Measurements from ENCODE around the gene LRRN4CL. TPM values are rescaled to one million over a fixed set of nuclear protein-coding genes. Genes with fewer than 3 reads are reported as not detected.

LRRN4CL gene
- total and polyA plus RNA-seq, 3 experiments from 2014 or later = 0.11 to 0.22 TPM; not detected in 1

DNA sequence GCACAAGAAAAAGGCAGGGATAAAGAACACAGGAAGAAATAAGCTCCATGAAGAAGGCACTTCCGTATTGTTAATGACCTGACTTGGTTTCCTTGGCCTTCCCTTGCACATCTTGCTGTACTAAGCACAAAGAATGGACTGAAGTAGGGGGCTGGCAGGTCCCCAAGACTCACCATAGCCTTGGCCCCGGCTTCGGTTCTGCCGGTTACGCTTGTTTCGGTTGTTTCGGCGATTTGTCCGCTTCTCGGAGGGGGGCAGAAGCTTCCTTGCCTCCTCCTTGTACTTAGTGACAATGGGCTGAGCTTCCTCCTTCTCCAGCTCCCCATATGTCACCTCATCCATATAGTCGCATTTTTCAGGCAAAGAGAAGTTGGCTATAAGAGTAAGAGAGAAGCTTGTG is 27.5 kb upstream of the LRRN4CL start:
- DNase-seq = no peak
- Mint-ChIP-seq H3K27me3 (no peaks in the 10 kb centered on the region), H3K4me3 (no peak overlapping the region), H3K9me3 (no peaks in the 10 kb centered on the region), H3K36me3 (peaks cover 28 to 94% (median 32%) of the 10 kb centered on the region in 3 donors), H3K4me1 (peaks cover 32 to 67% (median 48%) of the 10 kb centered on the region in 3 donors), H3K27ac (peak overlapping the region in 4 of 8 donors; percentile 15 to 84 (median 39))
- Histone ChIP-seq H3K27me3 (ENCODE audit: insufficient read depth, low read length, poor library complexity, severe bottlenecking) (no peaks in the 10 kb centered on the region), H3K27ac (ENCODE audit: low read depth, low read length) (no peak overlapping the region), H3K4me1 (ENCODE audit: insufficient read depth, low read length) (peaks cover 4% of the 10 kb centered on the region), H3K9me3 (ENCODE audit: low read length) (no peaks in the 10 kb centered on the region), H3K36me3 (ENCODE audit: insufficient read depth, low read length) (peaks cover 76% of the 10 kb centered on the region), H3K4me3 (ENCODE audit: low read length) (no peak overlapping the region)
- CTCF ChIA-PET = interaction anchor here (2.3 kb wide), 1 partner anchor 10 kb away, joined by 7 read pairs; the partner anchor contains the start of gene HNRNPUL2
- POLR2A ChIA-PET = interaction anchor here (1.1 kb wide), 1 partner anchor 10 kb away, joined by 3 read pairs; the partner anchor contains the start of gene HNRNPUL2

DNA sequence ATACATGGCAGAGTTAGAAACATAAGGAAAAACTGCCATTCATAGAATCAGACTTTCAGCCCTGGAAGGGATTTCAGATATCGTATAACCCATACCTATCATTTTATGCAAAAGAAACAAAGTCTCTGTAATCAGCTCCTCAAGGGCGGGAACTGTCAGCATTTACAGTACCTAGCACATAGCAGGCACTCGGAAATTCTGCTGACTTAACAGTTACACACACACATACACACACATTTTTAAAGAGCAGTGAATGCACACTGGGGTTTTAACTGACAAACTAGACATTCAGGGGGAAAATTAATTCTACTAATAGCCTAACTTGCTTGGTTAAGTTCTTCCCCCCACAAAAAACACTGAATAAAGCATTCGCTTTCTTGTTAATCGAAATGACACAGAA is 26.9 kb upstream of the LRRN4CL start:
- no peaks in the 10 kb centered on the region for H3K27me3 Mint-ChIP-seq
- no peak for DNase-seq
- H3K4me3 ChIP-seq (ENCODE audit: low read length) = no peak overlapping the region
- ChIA-PET CTCF (interaction anchor here (1.3 to 2.3 kb wide), 2 partner anchors 8 to 11 kb away, joined by 3 to 7 read pairs; partner anchors contain the start of gene HNRNPUL2), POLR2A (interaction anchor here (1.1 to 1.2 kb wide), 2 partner anchors 11 to 44 kb away, joined by 3 read pairs; partner anchors contain the start of genes HNRNPUL2 and LBHD1)
- H3K36me3 ChIP-seq (ENCODE audit: insufficient read depth, low read length) = peaks cover 76% of the 10 kb centered on the region
- H3K9me3 Mint-ChIP-seq = no peaks in the 10 kb centered on the region
- peaks cover 28 to 93% (median 29%) of the 10 kb centered on the region in 3 donors for H3K36me3 Mint-ChIP-seq
- H3K9me3 ChIP-seq (ENCODE audit: low read length) = no peaks in the 10 kb centered on the region
- no peak overlapping the region for H3K27ac ChIP-seq (ENCODE audit: low read depth, low read length)
- H3K27ac Mint-ChIP-seq = peak overlapping the region in 4 of 8 donors; percentile 23 to 45 (median 26)
- peaks cover 4% of the 10 kb centered on the region for H3K4me1 ChIP-seq (ENCODE audit: insufficient read depth, low read length)
- no peaks in the 10 kb centered on the region for H3K27me3 ChIP-seq (ENCODE audit: insufficient read depth, low read length, poor library complexity, severe bottlenecking)
- H3K4me1 Mint-ChIP-seq = peaks cover 31 to 61% (median 42%) of the 10 kb centered on the region in 3 donors
- no peak overlapping the region for H3K4me3 Mint-ChIP-seq

DNA sequence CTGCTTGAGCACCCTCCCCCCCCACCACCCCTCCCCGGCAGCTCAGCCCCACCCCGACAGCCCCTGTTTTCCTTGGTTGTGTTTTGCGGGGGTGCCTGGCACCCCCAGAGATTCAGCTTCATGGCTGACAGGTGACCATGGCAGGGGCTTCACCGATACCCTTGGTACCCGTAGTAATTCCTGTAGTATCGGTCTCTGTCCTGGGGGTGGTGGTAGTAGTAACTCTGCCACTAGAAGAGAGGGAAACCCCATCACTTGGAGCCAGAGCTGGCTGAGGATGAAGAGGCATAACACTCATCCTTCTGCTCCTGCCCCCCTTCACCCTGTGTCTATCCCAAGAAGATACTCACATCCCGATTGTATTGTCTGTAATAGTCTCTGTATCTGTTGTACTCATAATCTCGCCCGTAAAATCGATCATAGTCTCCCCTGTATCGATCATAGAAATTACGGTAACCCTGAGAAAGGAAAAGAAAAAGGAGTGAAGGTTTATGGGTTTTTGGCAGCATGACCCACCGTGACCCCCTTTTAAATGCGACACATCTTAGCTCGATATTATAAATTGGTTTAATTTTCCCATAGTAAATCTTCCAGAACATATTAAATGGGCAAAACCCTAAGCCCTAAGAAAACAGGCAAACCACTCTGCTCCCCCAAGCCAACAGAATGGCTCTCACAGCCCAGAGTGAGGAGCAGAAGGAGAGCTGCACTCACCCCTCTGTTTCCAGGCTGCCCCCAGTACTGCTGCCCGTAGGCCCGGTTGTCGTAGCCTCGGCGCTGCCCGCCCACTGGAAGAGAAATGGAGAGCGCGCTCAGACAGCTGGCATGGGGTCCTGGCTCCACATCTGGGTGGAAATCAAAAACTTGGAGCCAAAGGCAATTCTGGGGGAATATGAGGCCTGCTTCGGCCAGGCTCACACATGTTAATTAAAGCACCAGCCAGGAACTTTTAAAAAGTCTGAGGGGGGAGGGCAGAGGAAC is 26.1 kb upstream of the LRRN4CL start:
- H3K27ac Mint-ChIP-seq = peak overlapping the region in 7 of 8 donors; percentile 30 to 87 (median 57)
- peaks cover 23 to 90% (median 25%) of the 10 kb centered on the region in 3 donors for H3K36me3 Mint-ChIP-seq
- Histone ChIP-seq H3K9me3 (ENCODE audit: low read length) (no peaks in the 10 kb centered on the region), H3K27me3 (ENCODE audit: insufficient read depth, low read length, poor library complexity, severe bottlenecking) (no peaks in the 10 kb centered on the region), H3K4me3 (ENCODE audit: low read length) (no peak overlapping the region), H3K4me1 (ENCODE audit: insufficient read depth, low read length) (peaks cover 7% of the 10 kb centered on the region), H3K27ac (ENCODE audit: low read depth, low read length) (no peak overlapping the region), H3K36me3 (ENCODE audit: insufficient read depth, low read length) (peaks cover 69% of the 10 kb centered on the region)
- H3K27me3 Mint-ChIP-seq = no peaks in the 10 kb centered on the region
- no peak for DNase-seq
- ChIA-PET CTCF (interaction anchor here (1.3 to 2.3 kb wide), 2 partner anchors 9 to 12 kb away, joined by 3 to 7 read pairs; partner anchors contain the start of gene HNRNPUL2), POLR2A (interaction anchor here (1.2 to 1.7 kb wide), 2 partner anchors 12 to 43 kb away, joined by 3 to 6 read pairs; partner anchors contain the start of genes HNRNPUL2 and LBHD1)
- H3K4me1 Mint-ChIP-seq = peaks cover 29 to 56% (median 38%) of the 10 kb centered on the region in 3 donors
- no peaks in the 10 kb centered on the region for H3K9me3 Mint-ChIP-seq
- H3K4me3 Mint-ChIP-seq = peak overlapping the region in 1 of 7 donors; percentile 50

DNA sequence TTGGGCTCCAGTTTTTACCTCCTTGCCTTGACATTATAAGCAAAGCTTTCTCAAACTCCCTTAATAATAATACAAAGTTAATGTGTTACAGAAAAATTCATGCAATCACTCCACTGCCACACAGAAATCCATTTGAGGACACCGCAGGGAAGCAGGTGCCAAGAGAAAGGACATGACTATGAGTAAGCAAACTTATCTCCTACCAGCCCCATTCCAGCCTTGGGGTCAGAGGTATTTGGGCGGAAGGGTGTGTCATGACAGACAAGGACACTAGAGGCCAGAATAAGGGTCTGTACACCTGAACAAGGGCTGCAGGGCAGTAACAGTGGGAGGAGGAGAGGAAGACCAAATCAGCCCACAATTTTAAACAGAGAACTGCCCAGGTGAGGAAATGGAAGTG is 24.0 kb upstream of the LRRN4CL start:
- H3K27ac ChIP-seq (ENCODE audit: low read depth, low read length) = no peak overlapping the region
- Mint-ChIP-seq H3K36me3 (peaks cover 13 to 84% (median 18%) of the 10 kb centered on the region in 3 donors), H3K9me3 (no peaks in the 10 kb centered on the region)

DNA sequence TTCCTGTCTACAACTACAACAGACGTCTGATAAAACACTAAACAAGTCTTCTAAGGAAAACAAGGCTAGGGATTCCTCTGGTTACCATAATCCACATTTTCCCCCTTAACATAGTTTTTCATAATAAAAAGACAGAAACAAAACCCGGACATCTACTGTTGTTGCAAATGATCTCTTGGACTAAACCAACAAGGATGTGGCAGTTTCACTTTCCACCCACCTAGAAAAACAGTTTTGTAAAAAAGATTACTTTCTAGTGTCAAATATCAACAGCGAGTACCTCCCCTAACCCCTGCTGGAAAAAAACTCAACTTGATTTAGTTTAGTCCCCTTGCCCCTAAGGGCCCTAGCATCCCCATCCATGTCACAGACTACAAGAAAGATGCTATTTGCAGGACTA is 23.5 kb upstream of the LRRN4CL start:
- CTCF ChIA-PET = interaction anchor here (1.4 kb wide), 1 partner anchor 48 kb away, joined by 3 read pairs; the partner anchor contains the start of genes C11orf98 and CSKMT
- DNase-seq = no peak
- H3K4me3 ChIP-seq (ENCODE audit: low read length) = no peak overlapping the region
- Mint-ChIP-seq H3K27ac (peak overlapping the region in 7 of 8 donors; percentile 13 to 81 (median 61)), H3K36me3 (peaks cover 8 to 80% (median 14%) of the 10 kb centered on the region in 3 donors), H3K4me3 (peak overlapping the region in 2 of 7 donors; percentile 23 to 57), H3K9me3 (no peaks in the 10 kb centered on the region), H3K27me3 (no peaks in the 10 kb centered on the region), H3K4me1 (peaks cover 41 to 63% (median 42%) of the 10 kb centered on the region in 3 donors)
- H3K9me3 ChIP-seq (ENCODE audit: low read length) = no peaks in the 10 kb centered on the region
- POLR2A ChIA-PET = interaction anchor here (0.6 kb wide), 1 partner anchor 29 kb away, joined by 3 read pairs; no protein-coding TSS in a partner anchor
- peaks cover 24% of the 10 kb centered on the region for H3K4me1 ChIP-seq (ENCODE audit: insufficient read depth, low read length)
- no peaks in the 10 kb centered on the region for H3K27me3 ChIP-seq (ENCODE audit: insufficient read depth, low read length, poor library complexity, severe bottlenecking)
- H3K27ac ChIP-seq (ENCODE audit: low read depth, low read length) = no peak overlapping the region
- peaks cover 51% of the 10 kb centered on the region for H3K36me3 ChIP-seq (ENCODE audit: insufficient read depth, low read length)

More for the DNA sequence above, 24.0 kb upstream of the LRRN4CL start:
- no peak overlapping the region for H3K4me3 ChIP-seq (ENCODE audit: low read length)
- no peaks in the 10 kb centered on the region for H3K27me3 Mint-ChIP-seq
- CTCF ChIA-PET = interaction anchor here (1.1 to 1.4 kb wide), 2 partner anchors 48 to 121 kb away, joined by 3 read pairs; partner anchors contain the start of genes C11orf98 and CSKMT
- H3K4me1 ChIP-seq (ENCODE audit: insufficient read depth, low read length) = peaks cover 19% of the 10 kb centered on the region
- POLR2A ChIA-PET = interaction anchor here (0.6 kb wide), 1 partner anchor 30 kb away, joined by 3 read pairs; no protein-coding TSS in a partner anchor
- H3K9me3 ChIP-seq (ENCODE audit: low read length) = no peaks in the 10 kb centered on the region
- DNase-seq = no peak
- peaks cover 40 to 62% (median 44%) of the 10 kb centered on the region in 3 donors for H3K4me1 Mint-ChIP-seq
- no peak overlapping the region for H3K4me3 Mint-ChIP-seq
- H3K27ac Mint-ChIP-seq = peak overlapping the region in 6 of 8 donors; percentile 13 to 75 (median 58)
- no peaks in the 10 kb centered on the region for H3K27me3 ChIP-seq (ENCODE audit: insufficient read depth, low read length, poor library complexity, severe bottlenecking)
- peaks cover 56% of the 10 kb centered on the region for H3K36me3 ChIP-seq (ENCODE audit: insufficient read depth, low read length)

DNA sequence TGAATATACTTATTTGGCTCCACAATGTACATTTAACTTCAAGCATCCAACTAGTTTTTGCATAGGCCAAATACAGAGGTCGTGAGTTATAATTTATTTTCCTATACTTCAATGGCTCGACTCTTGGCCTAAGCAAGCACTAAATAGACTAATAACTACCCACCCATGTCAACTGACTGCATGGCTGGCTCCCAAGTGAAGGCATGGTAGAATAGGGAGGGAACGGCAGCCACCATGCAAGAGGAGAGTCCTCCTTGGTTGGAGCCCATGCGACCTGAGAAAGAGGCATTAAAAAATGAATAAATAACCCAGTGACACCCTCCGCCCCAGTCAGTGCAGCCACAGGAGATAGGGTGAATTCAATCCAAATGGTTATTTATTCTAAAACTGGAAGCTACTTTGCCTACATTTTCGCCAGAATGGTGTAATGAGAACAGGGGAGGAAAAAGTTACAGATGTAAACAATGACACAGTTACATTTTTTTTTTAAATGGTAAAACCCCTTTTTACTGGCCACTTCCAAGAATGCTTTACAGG is 23.0 kb upstream of the LRRN4CL start:
- Mint-ChIP-seq H3K9me3 (no peaks in the 10 kb centered on the region), H3K4me3 (peak overlapping the region in 2 of 7 donors; percentile 23 to 57), H3K27me3 (no peaks in the 10 kb centered on the region), H3K4me1 (peaks cover 43 to 63% (median 43%) of the 10 kb centered on the region in 3 donors), H3K36me3 (peaks cover 7 to 75% (median 13%) of the 10 kb centered on the region in 3 donors), H3K27ac (peak overlapping the region in 7 of 8 donors; percentile 13 to 93 (median 63))
- H3K36me3 ChIP-seq (ENCODE audit: insufficient read depth, low read length) = peaks cover 46% of the 10 kb centered on the region
- CTCF ChIA-PET = interaction anchor here (1.4 kb wide), 1 partner anchor 47 kb away, joined by 3 read pairs; the partner anchor contains the start of genes C11orf98 and CSKMT
- H3K4me3 ChIP-seq (ENCODE audit: low read length) = no peak overlapping the region
- H3K9me3 ChIP-seq (ENCODE audit: low read length) = no peaks in the 10 kb centered on the region
- H3K4me1 ChIP-seq (ENCODE audit: insufficient read depth, low read length) = peaks cover 29% of the 10 kb centered on the region
- H3K27ac ChIP-seq (ENCODE audit: low read depth, low read length) = no peak overlapping the region
- no peak for DNase-seq
- POLR2A ChIA-PET = interaction anchor here (0.6 to 1.0 kb wide), 2 partner anchors 29 to 88 kb away, joined by 3 read pairs; no protein-coding TSS in a partner anchor
- H3K27me3 ChIP-seq (ENCODE audit: insufficient read depth, low read length, poor library complexity, severe bottlenecking) = no peaks in the 10 kb centered on the region

DNA sequence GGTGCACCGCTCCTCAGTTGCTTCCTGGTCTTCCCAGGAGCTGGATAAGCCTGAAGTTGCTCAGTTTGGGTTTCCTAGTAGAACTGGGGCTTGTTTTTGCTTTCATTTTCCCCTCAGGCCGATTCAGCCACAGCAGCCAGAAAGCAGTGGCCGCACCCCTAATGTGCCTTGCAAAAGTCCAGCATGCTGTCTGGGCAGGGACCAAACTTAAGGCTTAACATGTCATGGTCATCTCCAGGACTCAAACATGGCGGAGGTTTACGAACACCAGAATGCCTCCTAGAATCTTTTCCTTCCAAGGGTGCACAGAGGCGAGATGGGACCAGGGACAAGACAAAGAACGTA is 20.6 kb upstream of the LRRN4CL start:
- Histone ChIP-seq H3K9me3 (ENCODE audit: low read length) (no peaks in the 10 kb centered on the region), H3K27ac (ENCODE audit: low read depth, low read length) (peak overlapping the region; percentile 88), H3K36me3 (ENCODE audit: insufficient read depth, low read length) (peaks cover 25% of the 10 kb centered on the region), H3K27me3 (ENCODE audit: insufficient read depth, low read length, poor library complexity, severe bottlenecking) (no peaks in the 10 kb centered on the region), H3K4me3 (ENCODE audit: low read length) (peak overlapping the region; percentile 91), H3K4me1 (ENCODE audit: insufficient read depth, low read length) (peaks cover 48% of the 10 kb centered on the region)
- Mint-ChIP-seq H3K9me3 (no peaks in the 10 kb centered on the region), H3K27me3 (no peaks in the 10 kb centered on the region), H3K36me3 (peaks cover 0 to 51% (median 3%) of the 10 kb centered on the region in 3 donors), H3K27ac (peak overlapping the region; percentile 91 to 99 (median 98)), H3K4me3 (peak overlapping the region; percentile 89 to 100 (median 93)), H3K4me1 (peaks cover 49 to 70% (median 62%) of the 10 kb centered on the region in 3 donors)
- ChIA-PET CTCF (interaction anchor here (1.1 to 3.4 kb wide), 6 partner anchors 9 to 77 kb away, joined by 3 to 15 read pairs (median 8); partner anchors contain the start of genes HNRNPUL2, LBHD1, TMEM179B and TTC9C), POLR2A (interaction anchor here (0.6 to 4.9 kb wide), 18 partner anchors 9 to 171 kb away, joined by 3 to 42 read pairs (median 8); partner anchors contain the start of genes B3GAT3, C11orf98, CSKMT and HNRNPUL2)
- DNase-seq = peak in 1 of 5 donors; percentile 12

All from CD8-positive, alpha-beta memory T cell (primary cell).